K562 (cell line): ENCODE results near the gene NACA. TPM values are rescaled to one million over a fixed set of nuclear protein-coding genes. Genes with fewer than 3 reads are reported as not detected.

Experiments
- CHD1 ChIP-seq: fragments of 200-600 bp; sonication (generic); IDR thresholded peaks from one replicate; pipeline ENCODE4 v1.6.1; 2012; ENCODE audit warnings: mild to moderate bottlenecking, moderate library complexity, low read length, inconsistent platforms
- CREM ChIP-seq: IDR thresholded peaks from 2 replicates; pipeline ENCODE4 v1.6.1; 2014; ENCODE audit warnings: antibody characterized with exemption, low read depth
- DDX20 ChIP-seq: fragments of 450-650 bp; IDR thresholded peaks from 2 replicates; pipeline ENCODE4 v1.6.1; 2016; ENCODE audit warnings: missing genetic modification characterization, low read depth, mild to moderate bottlenecking, missing compliant biosample characterization, moderate library complexity
- DNMT1 ChIP-seq: fragments of 450-650 bp; IDR thresholded peaks from 2 replicates; pipeline ENCODE4 v1.6.1; 2016; ENCODE audit warnings: antibody characterized with exemption, mild to moderate bottlenecking
- GABPA ChIP-seq: fragments of 200-800 bp; sonication (Bioruptor generic); conservative IDR thresholded peaks from 2 replicates; pipeline ENCODE4 v1.6.1; 2016; ENCODE audit warnings: low read depth, missing genetic modification characterization, missing compliant biosample characterization
- KLF10 ChIP-seq: fragments of 250-450 bp; sonication (Bioruptor Pico); IDR thresholded peaks from 2 replicates; pipeline ENCODE4 v1.6.1; 2021; ENCODE audit warnings: matching md5 sums
- LEF1 ChIP-seq: fragments of 450-650 bp; IDR thresholded peaks from 2 replicates; pipeline ENCODE4 v1.6.1; 2016; ENCODE audit warnings: mild to moderate bottlenecking
- MECOM ChIP-seq: fragments of 250-450 bp; sonication (Bioruptor Pico); IDR thresholded peaks from 2 replicates; pipeline ENCODE4 v1.8.0; 2022; ENCODE audit warnings: inconsistent platforms
- RNF2 ChIP-seq: sonication (generic); IDR thresholded peaks from 2 replicates; pipeline ENCODE4 v1.6.1; 2016
- SLC30A9 ChIP-seq: fragments of 250-450 bp; sonication (Bioruptor Pico); IDR thresholded peaks from 2 replicates; pipeline ENCODE4 v1.8.0; 2022; ENCODE audit warnings: mild to moderate bottlenecking, moderate library complexity
- SUPT5H ChIP-seq: fragments of 450-650 bp; IDR thresholded peaks from 2 replicates; pipeline ENCODE4 v1.6.1; 2016
- THRB ChIP-seq: fragments of 450-650 bp; formaldehyde crosslinking; conservative IDR thresholded peaks from 2 replicates; pipeline ENCODE4 v1.4.0; 2022; ENCODE audit warnings: mild to moderate bottlenecking, missing genetic modification characterization
- U2AF1 ChIP-seq: fragments of 200-400 bp; formaldehyde crosslinking; optimal IDR thresholded peaks from 2 replicates; pipeline ENCODE3; 2017; ENCODE audit warnings: mild to moderate bottlenecking, low read depth, low read length, moderate library complexity
- ZBTB33 ChIP-seq: sonication (generic); formaldehyde crosslinking; IDR thresholded peaks from 2 replicates; pipeline ENCODE4 v1.8.1; 2023; ENCODE audit warnings: mild to moderate bottlenecking, missing genetic modification reagents
- ZFPM2 ChIP-seq: fragments of 250-450 bp; sonication (Bioruptor Pico); IDR thresholded peaks from 2 replicates; pipeline ENCODE4 v1.5.1; 2022; ENCODE audit warnings: mild to moderate bottlenecking
- ZNF217 ChIP-seq: sonication (generic); formaldehyde crosslinking; IDR thresholded peaks from 2 replicates; pipeline ENCODE4 v1.8.0; 2022; ENCODE audit warnings: mild to moderate bottlenecking, missing genetic modification reagents
- ZNF57 ChIP-seq: fragments of 450-650 bp; formaldehyde crosslinking; IDR thresholded peaks from 2 replicates; pipeline ENCODE4 v1.4.0; 2020; ENCODE audit warnings: mild to moderate bottlenecking, moderate library complexity
- polyA plus RNA-seq, 8 experiments: library from polyadenylated mRNA; depleted of rRNA in 4 of 8; stranded (reverse) in 5 of 8; unstranded in 3 of 8; fragments of >200 nt; fragmentation: Nextera tagmentation in 2 of 8; fragmentation: Illumina TruSeq in 1 of 8; extraction: Ambion mirVana in 2 of 8; extraction: Trizol in 1 of 8; gene quantifications; 2 replicates each; pipeline versions ENCODE4 v1.2.1 to v1.2.3, GENCODE V29; 2011 to 2014; ENCODE audit warnings: inconsistent platforms in 1 of 8, missing spikeins in 1 of 8
- total RNA-seq, 7 experiments: library from RNA; depleted of rRNA in 6 of 7; stranded (reverse); fragments of >200 nt in 6 of 7; fragmentation: Illumina TruSeq in 2 of 7; extraction: Trizol in 2 of 7; gene quantifications; 2 replicates each; pipeline versions ENCODE4 v1.2.1 to v1.2.3, GENCODE V29; 2011 to 2021; ENCODE audit warnings: low replicate concordance in 1 of 7
- TF ChIP-seq, protein P1 (sequence below): sonication (generic); formaldehyde crosslinking; IDR thresholded peaks from 2 replicates; pipeline ENCODE4 v1.8.1; 2023; ENCODE audit warnings: mild to moderate bottlenecking, missing genetic modification reagents
- TF ChIP-seq, protein P2 (sequence below): fragments of 250-450 bp; sonication (Bioruptor Pico); IDR thresholded peaks from 2 replicates; pipeline ENCODE4 v1.5.0; 2021
- TF ChIP-seq, protein P3 (sequence below): IDR thresholded peaks from 2 replicates; pipeline ENCODE4 v1.6.1; 2014; ENCODE audit warnings: antibody characterized with exemption
- TF ChIP-seq, protein P4 (sequence below), 2 experiments: fragments of 450-650 bp in 1 of 2; sonication (generic) in 1 of 2; formaldehyde crosslinking in 1 of 2; IDR thresholded peaks in 1 of 2; conservative IDR thresholded peaks in 1 of 2; 2 replicates each; pipeline versions ENCODE4 v1.6.1 to v1.8.1; 2016 to 2023; ENCODE audit warnings: mild to moderate bottlenecking in 2 of 2, moderate library complexity in 2 of 2, inconsistent platforms in 1 of 2, missing genetic modification reagents in 1 of 2

NACA gene
- total and polyA plus RNA-seq, 9 of the 15 experiments (the other 6 are each of a cell fraction or from before 2014, with no cell fraction given), result 1,030 to 2,416 (median 1,645) TPM

DNA sequence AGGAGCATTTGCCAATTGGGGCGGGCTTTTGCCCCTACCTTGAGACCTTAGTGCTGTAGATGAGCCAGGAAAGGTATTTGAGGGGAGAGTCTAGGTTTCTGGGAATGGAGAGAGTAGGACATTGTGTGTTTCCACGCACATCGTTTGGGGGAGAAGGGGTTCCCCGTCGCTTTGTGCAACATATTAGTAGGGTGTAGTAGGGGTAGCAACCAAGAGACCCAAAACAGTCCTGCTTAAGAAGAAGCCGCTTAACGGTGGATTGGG lies 36.3 kb downstream of the NACA start (continued):
- TF ChIP-seq THRB (CRISPR knock-in tag) (0 out of 2 replicates have a peak, but pooled peaks have one; percentile 13), SUPT5H (peak; percentile 27; the same call in 1 of the 2 replicates), ZNF217 (CRISPR knock-in tag) (no peak), DDX20 (no peak), CREM (no peak), KLF10 (CRISPR knock-in tag) (0 out of 2 replicates have a peak, but pooled peaks have one; percentile 39), LEF1 (no peak), DNMT1 (no peak), ZFPM2 (no peak), ZNF57 (CRISPR knock-in tag) (no peak), ZBTB33 (no peak), SLC30A9 (CRISPR knock-in tag) (no peak), U2AF1 (no peak), RNF2 (no peak), GABPA (tag) (no peak), MECOM (CRISPR knock-in tag) (no peak), CHD1 (peak; percentile 74)
- TF ChIP-seq, protein P1, sequence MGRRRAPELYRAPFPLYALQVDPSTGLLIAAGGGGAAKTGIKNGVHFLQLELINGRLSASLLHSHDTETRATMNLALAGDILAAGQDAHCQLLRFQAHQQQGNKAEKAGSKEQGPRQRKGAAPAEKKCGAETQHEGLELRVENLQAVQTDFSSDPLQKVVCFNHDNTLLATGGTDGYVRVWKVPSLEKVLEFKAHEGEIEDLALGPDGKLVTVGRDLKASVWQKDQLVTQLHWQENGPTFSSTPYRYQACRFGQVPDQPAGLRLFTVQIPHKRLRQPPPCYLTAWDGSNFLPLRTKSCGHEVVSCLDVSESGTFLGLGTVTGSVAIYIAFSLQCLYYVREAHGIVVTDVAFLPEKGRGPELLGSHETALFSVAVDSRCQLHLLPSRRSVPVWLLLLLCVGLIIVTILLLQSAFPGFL (CRISPR knock-in tag), result 0 out of 2 replicates have a peak, but pooled peaks have one; percentile 16
- TF ChIP-seq, protein P2, sequence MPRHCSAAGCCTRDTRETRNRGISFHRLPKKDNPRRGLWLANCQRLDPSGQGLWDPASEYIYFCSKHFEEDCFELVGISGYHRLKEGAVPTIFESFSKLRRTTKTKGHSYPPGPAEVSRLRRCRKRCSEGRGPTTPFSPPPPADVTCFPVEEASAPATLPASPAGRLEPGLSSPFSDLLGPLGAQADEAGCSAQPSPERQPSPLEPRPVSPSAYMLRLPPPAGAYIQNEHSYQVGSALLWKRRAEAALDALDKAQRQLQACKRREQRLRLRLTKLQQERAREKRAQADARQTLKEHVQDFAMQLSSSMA, result no peak
- TF ChIP-seq, protein P3, sequence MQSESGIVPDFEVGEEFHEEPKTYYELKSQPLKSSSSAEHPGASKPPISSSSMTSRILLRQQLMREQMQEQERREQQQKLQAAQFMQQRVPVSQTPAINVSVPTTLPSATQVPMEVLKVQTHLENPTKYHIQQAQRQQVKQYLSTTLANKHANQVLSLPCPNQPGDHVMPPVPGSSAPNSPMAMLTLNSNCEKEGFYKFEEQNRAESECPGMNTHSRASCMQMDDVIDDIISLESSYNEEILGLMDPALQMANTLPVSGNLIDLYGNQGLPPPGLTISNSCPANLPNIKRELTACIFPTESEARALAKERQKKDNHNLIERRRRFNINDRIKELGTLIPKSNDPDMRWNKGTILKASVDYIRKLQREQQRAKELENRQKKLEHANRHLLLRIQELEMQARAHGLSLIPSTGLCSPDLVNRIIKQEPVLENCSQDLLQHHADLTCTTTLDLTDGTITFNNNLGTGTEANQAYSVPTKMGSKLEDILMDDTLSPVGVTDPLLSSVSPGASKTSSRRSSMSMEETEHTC, result no peak
- TF ChIP-seq, protein P4, sequence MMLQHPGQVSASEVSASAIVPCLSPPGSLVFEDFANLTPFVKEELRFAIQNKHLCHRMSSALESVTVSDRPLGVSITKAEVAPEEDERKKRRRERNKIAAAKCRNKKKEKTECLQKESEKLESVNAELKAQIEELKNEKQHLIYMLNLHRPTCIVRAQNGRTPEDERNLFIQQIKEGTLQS (IDR thresholded peaks at IDR 0.05), result no peak
- TF ChIP-seq, protein P4 (CRISPR knock-in tag; conservative IDR thresholded peaks at IDR 0.05), result 0 out of 2 replicates have a peak, but pooled peaks have one; percentile 28
